ENCODE results near the gene RPS8.
"Not testable (repeated sequence)": the region's sequence is repeated elsewhere in the genome, so short reads cannot be mapped to it uniquely, and the experiment has no call there.

RPS8 gene

GRCh38 chr1:44820328-44821239, 45.2 kb downstream of the RPS8 start:
- no peak for DNase-seq

- DNase-seq, result no peak
Measured at GRCh38 chr1:44821240-44821715, 45.9 kb downstream of the RPS8 start.

- DNase-seq, result no peak
Measured at GRCh38 chr1:44822131-44822701, 46.9 kb downstream of the RPS8 start.

GRCh38 chr1:44822981-44823451, 47.7 kb downstream of the RPS8 start:
- no peak for DNase-seq

GRCh38 chr1:44824392-44824791, 49.1 kb downstream of the RPS8 start:
- DNase-seq, result not testable (repeated sequence)

- no peak for DNase-seq
Measured at GRCh38 chr1:44826375-44827196, 51.2 kb downstream of the RPS8 start.

- DNase-seq, result no peak
Measured at GRCh38 chr1:44827197-44828002, 52.1 kb downstream of the RPS8 start.

- no peak for DNase-seq
Measured at GRCh38 chr1:44828003-44828651, 52.8 kb downstream of the RPS8 start.

Measured in activated CD4-positive, alpha-beta T cell treated with anti-CD3 and anti-CD28 coated beads, Interleukin-10, Interleukin-2, amounts not matched to agents 100 ng/mL and 50 ng/mL, durations not matched to agents 16 hours and 8 hours (primary cell).